NCI-H2196 treated with DMSO at 0.1 percent for 48 hours (cell line): ENCODE data around the gene SDCCAG8.

Source experiments
- DNase-seq: peaks from one replicate; lab custom pipeline; 2025; ENCODE audit not compliant: unreplicated experiment; lab: John Stamatoyannopoulos, UW

SDCCAG8 gene

DNA sequence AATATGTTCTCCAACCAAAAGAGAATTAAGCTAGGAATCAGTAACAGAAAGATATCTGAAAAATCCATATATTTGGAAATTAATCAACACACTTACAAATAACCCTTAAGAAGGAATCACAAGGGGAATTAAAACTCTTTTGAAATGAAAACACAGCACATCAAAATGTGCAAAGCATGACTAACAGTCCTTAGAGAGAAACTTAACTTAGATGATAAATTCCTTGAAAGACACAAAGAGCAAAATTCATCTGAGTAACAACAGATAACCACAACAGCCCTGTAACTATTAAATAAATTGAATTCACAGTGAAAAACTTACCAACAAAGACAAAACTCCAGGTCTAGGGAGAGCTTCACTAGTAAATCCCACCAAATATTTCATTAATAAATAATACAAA lies 283.8 kb downstream of the SDCCAG8 start:
- DNase-seq, result no peak

DNA sequence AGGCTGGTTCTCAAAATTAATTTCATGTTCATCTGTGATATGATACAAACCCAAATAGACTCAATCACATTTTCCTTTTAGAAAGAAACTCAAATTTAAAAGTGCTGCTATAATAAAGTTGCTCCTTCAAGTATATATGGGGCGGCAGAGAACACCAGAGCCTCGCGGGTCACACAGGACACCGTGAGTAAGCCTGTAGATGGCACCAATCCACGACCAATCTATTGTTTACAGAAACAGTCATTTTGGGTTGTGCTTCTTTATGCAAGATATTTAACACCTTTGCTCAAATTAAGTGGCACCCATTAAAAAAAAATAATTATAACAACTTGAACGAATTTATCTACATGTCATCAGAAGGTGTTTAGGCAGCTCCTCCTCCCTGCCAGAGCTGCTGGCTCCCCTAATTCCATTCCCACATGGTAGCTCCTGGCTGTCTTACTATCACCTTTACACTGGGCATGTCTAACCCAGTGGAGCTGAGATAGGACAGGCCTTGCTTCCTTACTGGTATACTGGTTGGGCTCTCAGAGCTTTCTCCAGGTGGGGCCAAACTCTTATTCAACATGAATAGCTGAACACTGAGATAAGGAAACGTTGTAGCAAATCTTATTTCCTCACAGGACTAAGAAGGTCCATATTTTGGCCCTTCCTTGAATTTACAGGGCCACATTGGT lies 287.0 kb downstream of the SDCCAG8 start:
- DNase-seq, result no peak

DNA sequence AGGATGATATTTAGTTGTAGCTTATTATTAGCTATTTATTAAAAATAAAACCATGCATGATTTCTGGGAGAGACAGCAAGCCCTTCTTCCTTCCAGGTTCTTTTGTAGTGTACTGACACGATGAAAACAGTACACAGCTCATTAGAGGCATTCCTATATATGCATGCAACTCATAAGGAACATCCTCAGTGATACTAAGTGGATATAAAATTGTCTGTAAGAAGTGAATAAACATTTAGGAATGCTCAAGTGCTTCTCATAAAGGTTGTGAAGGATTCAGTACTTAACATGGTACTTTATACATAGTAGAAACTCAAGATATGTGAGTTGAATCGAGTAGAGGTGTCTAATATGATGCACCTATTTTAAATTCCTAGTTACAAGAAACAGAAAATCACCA lies 287.7 kb downstream of the SDCCAG8 start:
- no peak for DNase-seq

DNA sequence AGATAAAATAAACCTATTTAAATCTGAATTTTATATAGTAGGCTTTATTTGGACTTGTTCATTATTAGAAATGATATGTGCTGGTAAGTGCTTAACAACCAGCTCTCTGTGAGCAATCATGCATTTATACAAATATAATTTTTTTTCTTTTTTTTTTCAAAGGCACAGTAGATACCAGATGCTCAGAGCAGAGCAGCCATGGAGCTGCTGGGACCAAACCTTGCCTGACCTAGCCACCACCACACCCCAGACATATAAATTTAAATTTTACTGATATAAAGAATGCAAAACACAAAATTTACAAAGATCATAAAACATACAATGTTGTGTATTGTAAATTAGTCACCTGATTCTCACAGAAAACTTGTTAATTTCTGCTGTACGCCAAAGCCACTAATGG lies 290.6 kb downstream of the SDCCAG8 start:
- DNase-seq, result no peak

DNA sequence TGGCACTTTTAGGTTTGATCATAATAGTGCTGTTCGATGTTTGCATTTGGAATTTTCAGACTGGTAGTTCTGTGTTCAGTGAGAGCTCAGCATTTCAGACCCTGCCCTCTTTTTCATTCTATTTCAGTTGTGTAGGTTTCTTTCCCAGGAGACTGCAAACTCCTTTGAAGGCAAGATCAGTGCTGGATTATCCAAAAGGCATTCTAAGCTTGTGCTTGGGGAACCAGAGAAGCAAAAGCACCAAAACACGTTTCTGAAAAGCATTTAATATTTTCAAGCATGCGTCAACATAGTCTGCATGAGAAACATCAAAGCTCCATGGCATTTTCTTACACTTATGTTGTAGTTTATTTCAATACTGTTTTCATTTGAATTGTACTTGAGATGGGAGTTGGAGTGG lies 292.1 kb downstream of the SDCCAG8 start:
- no peak for DNase-seq

DNA sequence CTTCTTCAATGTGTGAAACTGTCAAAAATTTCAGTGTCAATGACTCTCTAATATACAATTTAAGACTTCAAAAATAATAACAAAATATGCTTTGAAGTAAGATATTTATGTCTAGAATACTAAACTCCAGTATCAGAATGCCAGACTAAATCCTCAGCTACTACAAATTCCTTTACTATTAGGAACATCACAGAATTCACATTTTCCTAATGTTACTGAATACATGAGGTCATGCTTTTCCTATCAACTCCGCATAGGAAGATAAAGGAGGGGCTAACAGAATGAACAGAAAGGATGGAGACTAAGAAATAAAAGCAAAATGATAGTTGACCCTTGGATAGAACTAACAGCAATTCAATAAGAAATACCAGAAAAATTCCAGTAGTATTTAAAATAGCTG lies 292.7 kb downstream of the SDCCAG8 start:
- DNase-seq, result no peak

DNA sequence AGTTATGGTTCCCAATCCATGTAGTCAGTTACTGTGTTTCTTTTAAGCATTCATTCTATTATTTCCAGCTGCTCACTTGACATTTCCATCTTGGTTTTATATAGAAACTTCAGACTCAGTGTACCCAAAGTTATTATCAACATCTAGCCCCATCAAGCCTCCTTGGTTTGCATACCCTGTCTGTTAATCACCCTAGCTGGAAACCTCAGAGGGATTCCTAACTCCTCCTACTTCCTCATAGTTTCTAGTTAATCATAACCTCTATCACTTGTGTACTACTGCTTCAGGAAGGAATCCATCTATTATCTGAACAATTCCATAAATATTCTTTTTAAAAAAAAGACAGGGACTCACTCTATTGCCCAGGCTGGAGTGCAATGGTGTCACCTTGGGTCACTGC lies 293.3 kb downstream of the SDCCAG8 start:
- no peak for DNase-seq
